ENCODE results near the gene AFF3. TPM values are rescaled to one million over a fixed set of nuclear protein-coding genes. Genes with fewer than 3 reads are reported as not detected.

AFF3 gene
- total RNA-seq, 5 donors from 2014 or later (not counting 1 experiment from before 2014, with no cell fraction given) = 9.9 to 23.5 (median 11.5) TPM

DNA sequence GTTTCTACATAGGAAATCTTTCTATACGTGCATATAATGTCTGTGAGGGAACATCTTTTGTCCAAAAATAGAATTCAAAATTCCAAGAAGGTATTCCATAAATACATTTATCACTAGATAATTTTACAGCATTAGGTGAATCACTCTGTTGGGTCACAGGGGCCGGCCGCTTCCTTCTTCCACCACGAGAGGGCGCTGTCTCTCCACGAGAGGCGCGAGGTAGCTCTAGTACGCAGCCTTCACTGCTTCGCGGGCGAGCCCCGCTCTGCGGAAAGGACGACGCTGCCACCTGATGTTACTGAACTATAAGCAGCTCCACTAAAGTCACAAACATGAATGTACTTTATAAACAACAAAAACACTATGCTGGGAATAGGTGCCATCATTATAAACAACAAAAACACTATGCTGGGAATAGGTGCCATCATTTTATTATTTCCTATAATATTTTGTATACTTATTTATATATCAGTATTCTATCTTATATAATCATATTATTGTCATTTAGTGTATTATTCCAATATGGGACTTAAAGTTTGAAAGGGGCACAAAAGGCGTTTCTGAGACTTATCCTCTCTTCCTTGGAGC lies 583.2 kb downstream of the AFF3 start:
- peaks cover 2 to 5% (median 3%) of the 10 kb centered on the region in 3 donors for H3K4me1 Mint-ChIP-seq
- Histone ChIP-seq H3K36me3 (ENCODE audit: control insufficient read depth in 2 of 2, extremely low read depth in 1 of 2, insufficient read depth in 1 of 2, low read length in 1 of 2) (peaks cover 0 to 3% of the 10 kb centered on the region in 2 donors), H3K27me3 (replicated peaks in 1 of 2; ENCODE audit: control insufficient read depth in 2 of 2, extremely low read depth in 1 of 2, insufficient read depth in 2 of 2, low read length in 1 of 2) (no peaks in the 10 kb centered on the region), H3K27ac (ENCODE audit: low read length) (no peak overlapping the region), H3K9me3 (no peaks in the 10 kb centered on the region), H3K4me3 (ENCODE audit: control insufficient read depth in 1 of 2, extremely low read depth in 1 of 2, low read length in 1 of 2) (no peak overlapping the region), H3K4me1 (ENCODE audit: control insufficient read depth in 1 of 2, extremely low read depth in 1 of 2, insufficient read depth in 2 of 2, low read length in 2 of 2) (no peaks in the 10 kb centered on the region)
- H3K36me3 Mint-ChIP-seq = no peaks in the 10 kb centered on the region
- POLR2A ChIA-PET = interaction anchor here in 1 of 2 donors (0.6 kb wide), 1 partner anchor 714 kb away, joined by 3 read pairs; no protein-coding TSS in a partner anchor
- no peak overlapping the region for H3K4me3 Mint-ChIP-seq
- no peaks in the 10 kb centered on the region for H3K27me3 Mint-ChIP-seq
- ATAC-seq (replicated peaks in 1 of 4) (peak; percentile 91 to 97 (median 94)), DNase-seq (peak; percentile 52 to 87 (median 78))
- WGBS (ENCODE audit: insufficient coverage) = 11% methylated on average over 10 of the region's 17 CpGs
- H3K27ac Mint-ChIP-seq = no peak overlapping the region
- H3K9me3 Mint-ChIP-seq = no peaks in the 10 kb centered on the region
- CTCF ChIA-PET = interaction anchor here (0.6 to 2.1 kb wide), 14 partner anchors 9 to 822 kb away, joined by 3 to 8 read pairs (median 4); no protein-coding TSS in a partner anchor

DNA sequence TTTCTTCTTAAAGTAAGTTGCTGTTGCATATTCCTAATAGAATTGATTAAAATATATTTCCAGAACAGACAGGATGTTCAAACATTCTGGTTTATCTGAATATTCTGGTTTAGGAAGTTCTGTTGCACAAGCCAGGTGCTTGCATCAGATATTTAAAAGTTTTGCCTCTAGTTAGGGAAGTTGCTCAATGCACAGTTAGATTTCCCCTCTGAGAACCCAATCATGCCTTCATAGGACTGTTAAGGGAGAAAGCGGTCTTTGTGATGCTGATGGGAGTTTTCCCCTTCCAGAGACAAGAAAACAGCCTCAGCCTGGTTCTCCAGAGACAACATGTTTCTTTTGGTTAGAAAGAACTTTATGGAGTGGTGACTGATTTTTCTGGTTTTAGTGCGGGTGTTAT lies 587.0 kb downstream of the AFF3 start:
- peaks cover 10% of the 10 kb centered on the region for H3K36me3 Mint-ChIP-seq
- ATAC-seq (replicated peaks in 1 of 4) = no peak
- DNase-seq = no peak
- no peak overlapping the region for H3K27ac ChIP-seq (ENCODE audit: low read length)
- WGBS (ENCODE audit: insufficient coverage) = no CpG with 5 or more reads among the region's 2 CpGs
- H3K4me3 Mint-ChIP-seq = no peak overlapping the region
- no peak overlapping the region for H3K27ac Mint-ChIP-seq
- H3K4me3 ChIP-seq (ENCODE audit: control insufficient read depth in 1 of 2, extremely low read depth in 1 of 2, low read length in 1 of 2) = no peak overlapping the region
- no peaks in the 10 kb centered on the region for H3K4me1 ChIP-seq (ENCODE audit: control insufficient read depth in 1 of 2, extremely low read depth in 1 of 2, insufficient read depth in 2 of 2, low read length in 2 of 2)
- no peaks in the 10 kb centered on the region for H3K27me3 Mint-ChIP-seq
- peaks cover 2 to 5% (median 3%) of the 10 kb centered on the region in 3 donors for H3K4me1 Mint-ChIP-seq
- H3K36me3 ChIP-seq (ENCODE audit: control insufficient read depth in 2 of 2, extremely low read depth in 1 of 2, insufficient read depth in 1 of 2, low read length in 1 of 2) = peaks cover 0 to 11% of the 10 kb centered on the region in 2 donors
- POLR2A ChIA-PET = no interaction called here
- H3K27me3 ChIP-seq (replicated peaks in 1 of 2; ENCODE audit: control insufficient read depth in 2 of 2, extremely low read depth in 1 of 2, insufficient read depth in 2 of 2, low read length in 1 of 2) = peaks cover 0 to 3% of the 10 kb centered on the region in 2 experiments
- H3K9me3 ChIP-seq = no peaks in the 10 kb centered on the region
- H3K9me3 Mint-ChIP-seq = no peaks in the 10 kb centered on the region
- CTCF ChIA-PET = no interaction called here

DNA sequence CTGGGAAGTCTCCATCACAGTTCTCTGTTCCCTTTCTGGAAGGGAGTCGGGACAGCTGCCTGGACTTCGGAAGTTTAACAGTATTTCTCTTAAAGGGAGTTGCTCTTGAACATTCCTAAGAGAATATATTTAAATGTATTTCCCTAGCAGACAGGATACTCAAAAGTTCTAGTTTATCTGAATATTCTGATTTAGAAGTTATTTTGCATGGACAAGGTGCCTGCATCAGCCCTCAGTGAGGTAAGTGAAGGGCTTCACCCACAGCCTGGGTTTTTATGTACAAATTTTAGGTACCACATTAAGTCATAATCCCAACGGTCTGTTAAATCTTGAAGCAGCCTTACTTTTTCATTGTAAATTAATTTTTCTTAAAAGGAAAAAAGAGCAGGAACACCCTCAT lies 587.5 kb downstream of the AFF3 start:
- peaks cover 0 to 3% of the 10 kb centered on the region in 2 experiments for H3K27me3 ChIP-seq (replicated peaks in 1 of 2; ENCODE audit: control insufficient read depth in 2 of 2, extremely low read depth in 1 of 2, insufficient read depth in 2 of 2, low read length in 1 of 2)
- no peaks in the 10 kb centered on the region for H3K4me1 ChIP-seq (ENCODE audit: control insufficient read depth in 1 of 2, extremely low read depth in 1 of 2, insufficient read depth in 2 of 2, low read length in 2 of 2)
- Mint-ChIP-seq H3K27me3 (no peaks in the 10 kb centered on the region), H3K27ac (no peak overlapping the region), H3K9me3 (no peaks in the 10 kb centered on the region), H3K36me3 (peaks cover 12% of the 10 kb centered on the region), H3K4me3 (no peak overlapping the region), H3K4me1 (peaks cover 2 to 5% (median 3%) of the 10 kb centered on the region in 3 donors)
- ATAC-seq (replicated peaks in 1 of 4) = no peak
- CTCF ChIA-PET = no interaction called here
- H3K27ac ChIP-seq (ENCODE audit: low read length) = no peak overlapping the region
- no peak for DNase-seq
- H3K9me3 ChIP-seq = no peaks in the 10 kb centered on the region
- POLR2A ChIA-PET = no interaction called here
- H3K4me3 ChIP-seq (ENCODE audit: control insufficient read depth in 1 of 2, extremely low read depth in 1 of 2, low read length in 1 of 2) = no peak overlapping the region
- H3K36me3 ChIP-seq (ENCODE audit: control insufficient read depth in 2 of 2, extremely low read depth in 1 of 2, insufficient read depth in 1 of 2, low read length in 1 of 2) = peaks cover 0 to 11% of the 10 kb centered on the region in 2 donors
- no CpG with 5 or more reads among the region's 3 CpGs for whole genome bisulfite sequencing (ENCODE audit: insufficient coverage)

DNA sequence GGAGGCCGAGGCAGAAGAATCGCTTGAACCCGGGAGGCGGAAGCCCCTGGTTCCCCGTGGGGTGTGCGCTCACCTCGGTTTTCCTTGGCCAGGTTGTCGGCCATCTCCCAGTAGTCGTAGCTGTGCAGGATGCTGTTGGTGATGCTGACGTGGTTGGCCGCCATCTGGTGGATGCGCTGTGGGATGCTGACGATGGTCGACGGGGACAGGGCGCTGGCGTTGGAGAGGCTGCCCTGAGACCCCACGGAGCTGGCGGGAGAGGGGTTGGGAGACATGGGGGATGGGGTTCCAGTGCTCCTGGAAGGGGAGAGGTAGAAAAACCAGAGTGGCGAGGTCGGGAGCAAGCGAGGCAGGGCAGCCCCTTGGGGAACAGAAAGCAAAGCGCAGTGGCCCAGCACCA lies 588.2 kb downstream of the AFF3 start:
- no peaks in the 10 kb centered on the region for H3K9me3 Mint-ChIP-seq
- no peaks in the 10 kb centered on the region for H3K27me3 Mint-ChIP-seq
- ATAC-seq (replicated peaks in 1 of 4) (no peak), DNase-seq (no peak)
- Histone ChIP-seq H3K4me1 (ENCODE audit: control insufficient read depth in 1 of 2, extremely low read depth in 1 of 2, insufficient read depth in 2 of 2, low read length in 2 of 2) (no peaks in the 10 kb centered on the region), H3K27me3 (replicated peaks in 1 of 2; ENCODE audit: control insufficient read depth in 2 of 2, extremely low read depth in 1 of 2, insufficient read depth in 2 of 2, low read length in 1 of 2) (peaks cover 0 to 3% of the 10 kb centered on the region in 2 experiments), H3K27ac (ENCODE audit: low read length) (no peak overlapping the region), H3K4me3 (ENCODE audit: control insufficient read depth in 1 of 2, extremely low read depth in 1 of 2, low read length in 1 of 2) (no peak overlapping the region), H3K9me3 (no peaks in the 10 kb centered on the region), H3K36me3 (ENCODE audit: control insufficient read depth in 2 of 2, extremely low read depth in 1 of 2, insufficient read depth in 1 of 2, low read length in 1 of 2) (peaks cover 0 to 11% of the 10 kb centered on the region in 2 donors)
- POLR2A ChIA-PET = no interaction called here
- H3K4me1 Mint-ChIP-seq = peaks cover 2 to 5% (median 2%) of the 10 kb centered on the region in 3 donors
- H3K36me3 Mint-ChIP-seq = peaks cover 14% of the 10 kb centered on the region
- WGBS (ENCODE audit: insufficient coverage) = 92% methylated on average over 19 of the region's 23 CpGs
- CTCF ChIA-PET = no interaction called here
- H3K27ac Mint-ChIP-seq = no peak overlapping the region
- no peak overlapping the region for H3K4me3 Mint-ChIP-seq

DNA sequence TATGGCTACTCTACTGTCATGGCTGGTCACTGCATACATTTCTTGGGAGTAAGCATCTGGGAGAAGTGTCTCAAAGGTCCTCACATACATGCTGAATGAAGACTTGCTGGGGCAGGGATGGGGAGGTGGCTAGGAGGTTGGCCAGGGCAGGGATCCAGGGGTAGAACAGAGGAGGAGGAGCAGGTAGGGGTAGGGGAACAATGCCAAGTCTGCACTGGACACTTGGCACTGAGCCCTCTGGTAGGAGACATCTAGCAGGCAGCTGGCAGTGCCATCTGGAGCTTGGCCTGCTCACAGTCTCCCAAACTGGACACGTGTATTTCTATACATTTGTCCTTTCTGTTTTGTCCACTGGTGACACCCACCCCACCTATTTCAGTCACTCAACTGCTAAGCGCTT lies 589.9 kb downstream of the AFF3 start:
- Histone ChIP-seq H3K27me3 (replicated peaks in 1 of 2; ENCODE audit: control insufficient read depth in 2 of 2, extremely low read depth in 1 of 2, insufficient read depth in 2 of 2, low read length in 1 of 2) (peaks cover 0 to 3% of the 10 kb centered on the region in 2 experiments), H3K4me3 (ENCODE audit: control insufficient read depth in 1 of 2, extremely low read depth in 1 of 2, low read length in 1 of 2) (no peak overlapping the region), H3K9me3 (no peaks in the 10 kb centered on the region), H3K27ac (ENCODE audit: low read length) (no peak overlapping the region), H3K36me3 (ENCODE audit: control insufficient read depth in 2 of 2, extremely low read depth in 1 of 2, insufficient read depth in 1 of 2, low read length in 1 of 2) (peaks cover 0 to 11% of the 10 kb centered on the region in 2 donors), H3K4me1 (ENCODE audit: control insufficient read depth in 1 of 2, extremely low read depth in 1 of 2, insufficient read depth in 2 of 2, low read length in 2 of 2) (no peaks in the 10 kb centered on the region)
- H3K36me3 Mint-ChIP-seq = peaks cover 14% of the 10 kb centered on the region
- H3K4me3 Mint-ChIP-seq = no peak overlapping the region
- H3K4me1 Mint-ChIP-seq = no peaks in the 10 kb centered on the region
- H3K27me3 Mint-ChIP-seq = no peaks in the 10 kb centered on the region
- H3K9me3 Mint-ChIP-seq = no peaks in the 10 kb centered on the region
- DNase-seq (no peak), ATAC-seq (replicated peaks in 1 of 4) (no peak)
- H3K27ac Mint-ChIP-seq = no peak overlapping the region
- WGBS (ENCODE audit: insufficient coverage) = 89% methylated on average over 2 of the region's 2 CpGs
- ChIA-PET POLR2A (no interaction called here), CTCF (interaction anchor here in 1 of 2 donors (0.5 kb wide), 1 partner anchor 385 kb away, joined by 3 read pairs; no protein-coding TSS in a partner anchor)

DNA sequence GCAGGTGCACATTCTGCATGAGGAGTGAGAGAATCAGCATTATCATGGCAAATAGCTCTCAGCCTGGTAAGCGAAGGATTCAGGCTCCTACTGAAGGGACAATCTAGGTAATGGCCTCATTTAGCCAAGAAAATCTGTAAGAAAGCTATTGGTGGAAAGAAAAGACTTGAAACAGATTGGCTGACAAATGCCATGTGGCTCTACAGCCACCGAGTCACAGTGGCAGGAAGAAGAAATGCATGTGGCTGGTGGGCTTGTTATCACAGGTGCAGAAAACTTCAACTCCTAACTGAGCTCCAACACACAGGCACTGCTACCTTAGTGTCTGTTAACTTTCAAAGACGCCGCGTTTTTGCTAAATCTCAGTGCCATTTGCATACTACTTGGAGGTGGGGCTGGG lies 592.0 kb downstream of the AFF3 start:
- DNase-seq (no peak), ATAC-seq (replicated peaks in 1 of 4) (no peak)
- peaks cover 0 to 11% of the 10 kb centered on the region in 2 donors for H3K36me3 ChIP-seq (ENCODE audit: control insufficient read depth in 2 of 2, extremely low read depth in 1 of 2, insufficient read depth in 1 of 2, low read length in 1 of 2)
- no peak overlapping the region for H3K27ac ChIP-seq (ENCODE audit: low read length)
- ChIA-PET CTCF (interaction anchor here (0.6 kb wide), 2 partner anchors 9 to 156 kb away, joined by 3 to 4 read pairs; no protein-coding TSS in a partner anchor), POLR2A (no interaction called here)
- no peak overlapping the region for H3K27ac Mint-ChIP-seq
- H3K9me3 Mint-ChIP-seq = no peaks in the 10 kb centered on the region
- H3K4me3 Mint-ChIP-seq = no peak overlapping the region
- WGBS (ENCODE audit: insufficient coverage) = 86% methylated on average over 5 of the region's 5 CpGs
- peaks cover 14% of the 10 kb centered on the region for H3K36me3 Mint-ChIP-seq
- no peaks in the 10 kb centered on the region for H3K4me1 ChIP-seq (ENCODE audit: control insufficient read depth in 1 of 2, extremely low read depth in 1 of 2, insufficient read depth in 2 of 2, low read length in 2 of 2)
- no peaks in the 10 kb centered on the region for H3K9me3 ChIP-seq
- no peaks in the 10 kb centered on the region for H3K4me1 Mint-ChIP-seq
- no peaks in the 10 kb centered on the region for H3K27me3 Mint-ChIP-seq
- no peak overlapping the region for H3K4me3 ChIP-seq (ENCODE audit: control insufficient read depth in 1 of 2, extremely low read depth in 1 of 2, low read length in 1 of 2)
- H3K27me3 ChIP-seq (replicated peaks in 1 of 2; ENCODE audit: control insufficient read depth in 2 of 2, extremely low read depth in 1 of 2, insufficient read depth in 2 of 2, low read length in 1 of 2) = peaks cover 0 to 3% of the 10 kb centered on the region in 2 experiments

All from T-cell (primary cell).